Measurements from ENCODE around the gene M1AP.

Gene M1AP

GRCh38 chr2:74512744-74513604, 135.2 kb downstream of the M1AP start:
- DNase-seq (ENCODE audit: low spot score) = no peak
- in situ Hi-C loops (cut with MboI; ENCODE audit: low sequenced_read_pairs, unreplicated experiment) = no loop called here
- TF ChIP-seq CTCF (IDR thresholded peaks at IDR 0.05; ENCODE audit: borderline replicate concordance, control extremely low read depth, extremely low read depth, insufficient read depth, missing control alignments) = no peak

GRCh38 chr2:74511104-74511989, 136.8 kb downstream of the M1AP start:
- no peak for TF ChIP-seq CTCF (IDR thresholded peaks at IDR 0.05; ENCODE audit: borderline replicate concordance, control extremely low read depth, extremely low read depth, insufficient read depth, missing control alignments)
- in situ Hi-C loops (cut with MboI; ENCODE audit: low sequenced_read_pairs, unreplicated experiment) = no loop called here
- DNase-seq (ENCODE audit: low spot score) = no peak

GRCh38 chr2:74510272-74510671, 137.9 kb downstream of the M1AP start:
- in situ Hi-C loops (cut with MboI; ENCODE audit: low sequenced_read_pairs, unreplicated experiment) = no loop called here
- DNase-seq (ENCODE audit: low spot score) = no peak

GRCh38 chr2:74507926-74508520, 140.1 kb downstream of the M1AP start:
- peak; percentile 54 for DNase-seq (ENCODE audit: low spot score)
- TF ChIP-seq CTCF (IDR thresholded peaks at IDR 0.05; ENCODE audit: borderline replicate concordance, control extremely low read depth, extremely low read depth, insufficient read depth, missing control alignments) = peak; percentile 14
- in situ Hi-C loops (cut with MboI; ENCODE audit: low sequenced_read_pairs, unreplicated experiment) = no loop called here

More at GRCh38 chr2:74510272-74510671, 137.9 kb downstream of the M1AP start:
- no peak for TF ChIP-seq CTCF (IDR thresholded peaks at IDR 0.05; ENCODE audit: borderline replicate concordance, control extremely low read depth, extremely low read depth, insufficient read depth, missing control alignments)
